HS-27A (cell line): ENCODE measurements around the gene DLGAP4.

Experiments
- DNase-seq: peaks from one replicate; pipeline ENCODE4 v3.0.0-alpha.2; 2012; ENCODE audit warnings: low read depth, missing footprints

DLGAP4 gene

DNA sequence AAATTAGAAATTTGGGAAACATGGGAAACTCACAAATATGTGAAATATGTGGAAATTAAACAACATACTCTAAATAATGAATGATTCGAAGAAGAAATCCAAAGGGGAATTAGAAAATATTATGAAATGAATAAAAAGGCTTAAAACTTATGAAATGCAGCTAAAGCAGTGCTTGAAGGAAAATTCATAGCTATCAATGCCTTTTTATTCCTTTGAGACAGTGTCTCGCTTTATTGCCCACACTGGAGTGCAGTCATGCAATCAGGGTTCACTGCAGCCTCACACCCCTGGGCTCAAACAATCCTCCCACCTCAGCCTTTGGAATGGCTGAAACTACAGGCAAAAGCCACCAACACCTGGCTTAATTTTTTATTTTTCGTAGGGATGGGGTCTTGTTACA lies 259.4 kb downstream of the DLGAP4 start:
- no peak for DNase-seq

DNA sequence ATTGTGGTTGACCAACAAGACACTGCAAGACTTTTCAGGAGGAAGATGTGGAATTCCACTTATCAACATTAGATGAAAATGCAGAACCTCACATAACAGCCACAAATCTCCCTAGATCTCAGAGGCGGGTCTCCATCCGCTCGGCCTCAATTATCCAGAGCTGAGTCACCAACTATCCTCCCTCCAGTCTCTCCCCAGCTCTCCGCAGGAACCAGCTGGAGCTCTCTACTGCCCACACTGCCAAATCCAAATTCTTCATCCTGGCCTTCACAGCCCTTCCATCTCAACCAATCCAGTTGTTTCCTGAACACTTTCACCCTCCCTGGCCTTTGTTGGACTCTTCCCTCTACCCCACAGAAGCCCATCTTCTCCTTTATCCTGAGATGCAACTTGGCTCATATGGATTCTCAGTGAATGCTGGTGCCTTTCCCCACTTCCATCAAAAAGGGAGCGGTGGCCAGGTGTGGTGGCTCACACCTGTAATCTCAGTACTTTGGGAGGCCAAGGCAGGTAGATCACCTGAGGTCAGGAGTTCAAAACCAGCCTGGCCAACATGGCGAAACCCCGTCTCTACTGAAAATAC lies 263.8 kb downstream of the DLGAP4 start:
- DNase-seq = no peak

DNA sequence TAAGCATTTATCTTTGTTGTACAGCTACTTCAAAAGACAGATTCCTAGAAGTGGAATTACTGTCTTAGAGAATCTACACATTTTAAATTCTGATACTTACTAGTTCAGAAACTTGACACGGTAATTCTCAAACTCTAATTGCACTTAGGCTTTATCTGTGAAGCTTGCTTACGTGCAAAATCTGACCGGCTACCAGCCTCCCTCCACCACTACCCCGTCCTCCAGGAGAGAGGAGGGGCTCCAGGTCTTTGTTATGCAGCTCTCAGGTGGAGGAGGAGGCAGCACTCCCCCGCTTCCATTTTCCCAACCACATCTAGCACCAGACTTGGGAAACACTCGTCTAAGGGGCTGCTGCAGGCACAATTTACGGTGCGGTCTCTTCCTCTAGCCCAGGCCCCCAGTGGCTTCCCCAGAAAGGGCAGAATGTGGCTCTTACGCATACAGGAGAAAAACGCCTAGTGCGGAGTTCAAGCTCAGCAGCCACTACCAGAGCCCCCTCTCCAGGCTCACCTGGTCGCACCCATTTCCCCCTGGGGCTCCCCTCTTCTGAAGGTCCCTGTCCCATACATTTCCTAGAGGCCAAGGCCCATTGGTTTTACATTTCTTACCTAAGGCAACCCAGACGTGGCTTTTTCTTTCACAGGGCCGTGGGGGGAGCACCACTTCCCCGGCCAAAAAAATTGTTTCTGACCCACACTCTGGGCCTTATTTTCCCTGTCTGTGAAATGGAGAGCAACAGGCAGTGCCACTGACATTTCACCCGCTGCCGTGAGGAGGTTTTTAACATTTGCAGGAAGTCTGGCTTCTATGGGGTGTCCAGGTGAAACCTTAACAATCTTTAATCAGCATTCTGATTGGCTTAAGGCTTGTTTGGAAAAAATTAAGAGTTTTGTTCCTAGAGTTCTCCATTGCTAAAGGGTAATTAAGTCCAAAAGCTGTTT lies 265.7 kb downstream of the DLGAP4 start:
- no peak for DNase-seq

DNA sequence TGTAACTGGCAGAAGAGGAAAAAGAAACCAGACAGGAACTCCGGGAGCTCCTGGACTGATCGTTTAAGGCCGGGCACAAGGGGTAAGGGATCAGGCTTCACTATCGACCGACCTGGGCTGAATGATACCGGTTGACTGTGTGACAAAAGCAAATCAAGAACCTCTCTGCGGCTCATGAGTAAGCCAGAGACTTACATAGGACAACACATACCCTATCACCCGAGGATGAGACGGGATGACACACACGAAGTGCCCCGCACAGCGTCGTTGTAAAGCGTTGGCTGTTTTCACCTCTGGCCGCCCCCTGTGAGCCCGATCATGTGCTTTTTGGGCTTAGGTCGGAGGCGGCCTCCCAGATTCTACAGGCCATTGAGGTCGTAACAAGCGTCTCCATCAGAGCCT lies 266.6 kb downstream of the DLGAP4 start:
- no peak for DNase-seq

DNA sequence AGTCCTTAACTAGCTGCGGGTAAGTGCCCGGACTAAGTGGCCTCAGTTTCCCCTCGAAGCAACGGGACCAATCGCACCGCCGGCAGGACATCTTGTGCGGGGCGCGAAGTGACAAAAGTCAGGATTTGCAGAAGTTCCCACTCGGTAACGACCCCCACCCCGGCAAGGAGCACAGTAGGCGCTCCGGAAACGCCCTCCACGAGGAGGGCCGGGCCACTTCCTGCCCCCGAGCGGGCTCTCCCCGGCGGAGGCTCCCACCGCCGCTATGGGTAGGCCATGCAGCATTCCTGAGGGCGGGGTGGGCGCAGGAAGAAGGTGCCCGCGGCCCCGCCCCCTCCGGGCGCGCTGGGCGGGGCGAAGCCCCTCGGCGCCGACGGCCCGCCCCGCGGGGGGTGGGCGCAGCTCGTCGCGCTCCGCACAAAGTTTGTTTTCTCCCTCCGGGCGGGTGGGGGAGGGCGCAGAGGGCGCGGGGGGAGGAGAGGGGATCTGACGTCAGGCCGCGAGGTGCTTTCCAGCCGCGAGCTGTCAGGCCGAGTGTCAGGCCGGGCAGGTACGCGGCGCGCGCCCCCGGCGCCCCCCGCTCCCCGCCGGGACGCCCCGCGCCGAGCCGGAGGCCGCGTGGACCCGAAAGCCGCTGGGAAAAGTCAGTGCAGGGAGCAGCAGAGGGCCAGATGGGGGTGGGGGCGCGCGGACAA lies 267.1 kb downstream of the DLGAP4 start, which contains the start of gene TGIF2:
TGIF2 (plus strand) TSS at position 495 of the 695 bp plus-strand sequence. CDS start 5,178 bp downstream, outside the sequence.
- no peak for DNase-seq

DNA sequence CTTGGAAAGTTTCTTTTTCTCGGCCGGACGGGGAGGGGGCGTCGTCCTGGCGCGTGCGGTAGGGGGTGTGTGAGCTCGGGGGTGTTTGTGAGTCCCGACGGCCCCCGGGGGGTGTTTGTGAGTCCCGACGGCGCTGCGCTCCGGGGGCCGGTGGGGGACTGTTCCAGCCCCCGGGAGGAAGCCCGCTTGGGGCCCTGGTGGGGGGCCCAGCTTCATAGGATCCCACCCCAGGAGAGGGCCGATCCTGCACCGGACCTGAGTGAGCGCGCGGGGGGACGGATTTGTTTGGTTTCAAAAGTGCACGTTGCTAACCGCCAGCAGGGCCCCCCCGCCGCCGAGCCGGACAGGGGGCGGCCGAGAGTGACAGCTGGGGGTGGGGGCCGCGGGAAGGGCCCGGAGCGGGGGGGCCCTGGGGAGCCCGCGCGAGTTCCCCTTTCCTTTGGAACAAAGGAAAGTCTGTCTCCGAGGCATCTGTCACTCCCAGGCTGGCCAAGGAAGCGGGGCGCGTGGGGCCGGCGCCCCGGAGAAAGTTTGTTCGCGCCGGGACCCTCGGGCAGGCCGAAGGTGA lies 267.7 kb downstream of the DLGAP4 start:
- DNase-seq = no peak

DNA sequence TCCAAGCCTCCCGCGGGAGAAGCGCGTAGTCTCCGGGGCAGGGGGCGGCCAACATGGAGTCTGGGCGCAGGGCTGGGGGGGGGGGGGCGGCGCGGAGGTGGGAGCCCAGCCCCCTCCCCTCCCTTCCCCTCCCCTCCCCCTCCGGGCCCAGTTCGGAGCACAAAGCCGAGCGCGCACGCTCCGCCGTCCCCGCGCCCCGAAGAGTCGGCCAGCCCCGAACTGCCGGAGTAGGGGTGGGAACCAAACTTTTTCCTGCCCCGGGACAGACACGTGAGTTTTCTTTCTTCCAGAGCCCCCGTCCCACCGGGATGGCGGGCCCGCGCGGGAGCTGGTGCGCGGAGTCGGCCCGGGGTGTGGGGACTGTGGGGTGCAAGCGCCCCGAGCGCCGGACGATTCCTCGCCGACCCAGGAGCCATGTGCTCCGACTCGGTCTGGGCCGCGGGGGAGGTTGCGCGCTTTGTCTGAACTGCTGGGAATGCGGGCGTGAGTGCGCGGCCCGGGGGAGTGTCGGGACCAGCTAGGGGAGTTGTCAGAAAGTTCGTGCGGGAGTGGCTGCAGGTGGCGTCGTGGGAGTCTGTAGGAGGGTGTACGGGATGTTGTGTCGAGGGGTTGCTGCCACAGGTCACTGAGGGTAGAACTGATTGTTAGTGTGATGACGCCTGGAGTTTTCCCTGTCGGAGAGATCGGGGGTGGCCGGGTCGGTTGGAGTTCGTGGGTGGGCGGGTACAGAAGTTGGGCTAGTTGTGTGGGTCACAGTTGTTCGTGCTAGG lies 268.4 kb downstream of the DLGAP4 start:
- no peak for DNase-seq

DNA sequence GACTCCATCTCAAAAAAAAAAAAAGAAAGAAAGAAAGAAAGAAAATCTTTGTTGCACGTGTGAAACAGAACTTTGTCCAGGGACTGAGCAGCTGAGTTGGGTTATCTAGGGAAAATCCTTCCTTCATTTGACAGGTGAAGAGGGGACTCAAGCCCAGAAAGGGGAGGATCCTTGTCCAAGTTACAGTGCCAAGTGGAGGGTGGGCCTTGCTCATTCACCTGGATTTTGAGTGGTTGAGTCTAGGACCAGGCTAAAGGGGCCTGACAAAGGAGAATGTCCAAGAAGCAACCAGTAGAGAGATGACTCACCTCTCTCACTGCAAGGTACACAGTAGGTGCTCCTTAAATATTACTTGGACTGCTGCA lies 269.9 kb downstream of the DLGAP4 start:
- no peak for DNase-seq
